OCI-LY3 (cell line): Measurements from ENCODE around the gene DYRK1B.

Experiments used
- EZH2phosphoT487 ChIP-seq: fragments of 200-600 bp; shearing (Covaris generic); IDR thresholded peaks from 2 replicates; pipeline ENCODE4 v1.6.1; 2018; ENCODE audit warnings: antibody characterized with exemption, mixed run types, low read depth
- TF ChIP-seq, protein P1 (sequence below): fragments of 200-600, 300-600 bp; sonication (generic); IDR thresholded peaks from 2 replicates; pipeline ENCODE4 v1.5.1; 2014; ENCODE audit warnings: antibody characterized with exemption, low read length, low read depth

- TF ChIP-seq, protein P1, sequence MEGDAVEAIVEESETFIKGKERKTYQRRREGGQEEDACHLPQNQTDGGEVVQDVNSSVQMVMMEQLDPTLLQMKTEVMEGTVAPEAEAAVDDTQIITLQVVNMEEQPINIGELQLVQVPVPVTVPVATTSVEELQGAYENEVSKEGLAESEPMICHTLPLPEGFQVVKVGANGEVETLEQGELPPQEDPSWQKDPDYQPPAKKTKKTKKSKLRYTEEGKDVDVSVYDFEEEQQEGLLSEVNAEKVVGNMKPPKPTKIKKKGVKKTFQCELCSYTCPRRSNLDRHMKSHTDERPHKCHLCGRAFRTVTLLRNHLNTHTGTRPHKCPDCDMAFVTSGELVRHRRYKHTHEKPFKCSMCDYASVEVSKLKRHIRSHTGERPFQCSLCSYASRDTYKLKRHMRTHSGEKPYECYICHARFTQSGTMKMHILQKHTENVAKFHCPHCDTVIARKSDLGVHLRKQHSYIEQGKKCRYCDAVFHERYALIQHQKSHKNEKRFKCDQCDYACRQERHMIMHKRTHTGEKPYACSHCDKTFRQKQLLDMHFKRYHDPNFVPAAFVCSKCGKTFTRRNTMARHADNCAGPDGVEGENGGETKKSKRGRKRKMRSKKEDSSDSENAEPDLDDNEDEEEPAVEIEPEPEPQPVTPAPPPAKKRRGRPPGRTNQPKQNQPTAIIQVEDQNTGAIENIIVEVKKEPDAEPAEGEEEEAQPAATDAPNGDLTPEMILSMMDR: no peak
- TF ChIP-seq EZH2phosphoT487: no peak
These were observed 2.3 kb downstream of the DYRK1B start for GRCh38 chr19:39831679-39832078.
